ENCODE data around the gene ABCA5.
"Not testable (repeated sequence)": the region's sequence is repeated elsewhere in the genome, so short reads cannot be mapped to it uniquely, and the experiment has no call there.

The ABCA5 gene

GRCh38 chr17:69213059-69213813 is 113.7 kb downstream of the ABCA5 start:
- no peak for DNase-seq (ENCODE audit: low read depth in 4 of 4, low spot score in 1 of 4)

DNA sequence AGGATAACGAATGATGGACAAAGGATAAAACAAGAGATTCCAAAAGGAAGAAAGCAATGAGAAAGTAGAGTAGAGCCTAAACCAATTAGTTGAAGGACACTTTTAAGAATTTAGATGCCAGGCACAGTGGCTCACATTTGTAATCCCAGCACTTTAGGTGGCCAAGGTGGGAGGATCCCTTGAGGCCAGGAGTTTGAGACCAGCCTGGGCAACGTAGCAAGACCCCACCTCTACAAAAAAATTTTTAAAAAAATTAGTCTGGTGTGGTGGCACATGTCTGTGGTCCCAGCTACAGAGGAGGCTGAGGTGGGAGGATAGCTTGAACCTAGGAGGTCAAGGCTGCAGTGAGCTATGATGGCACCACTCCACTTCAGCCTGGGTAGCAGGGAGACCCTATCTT is 118.3 kb downstream of the ABCA5 start:
- no peak for DNase-seq (ENCODE audit: low read depth in 4 of 4, low spot score in 1 of 4)

DNA sequence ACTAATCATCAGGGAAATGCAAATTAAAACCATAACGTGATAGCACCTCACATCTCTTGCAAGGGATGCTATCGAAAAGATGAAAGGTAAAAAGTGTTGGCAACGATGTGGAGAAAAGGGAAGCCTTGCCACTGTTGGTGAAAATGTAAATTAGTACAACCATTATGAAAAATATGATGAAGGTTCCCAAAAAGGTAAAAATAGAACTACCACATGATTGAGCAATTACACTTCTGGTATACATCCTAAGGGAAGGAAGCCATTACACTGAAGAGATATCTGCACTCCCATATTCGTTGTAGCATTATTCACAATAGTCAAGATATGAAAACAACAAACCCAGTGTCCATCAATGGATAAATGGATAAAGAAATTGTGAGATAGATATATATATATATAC is 119.8 kb downstream of the ABCA5 start:
- DNase-seq (ENCODE audit: low read depth in 4 of 4, low spot score in 1 of 4), result no peak

DNA sequence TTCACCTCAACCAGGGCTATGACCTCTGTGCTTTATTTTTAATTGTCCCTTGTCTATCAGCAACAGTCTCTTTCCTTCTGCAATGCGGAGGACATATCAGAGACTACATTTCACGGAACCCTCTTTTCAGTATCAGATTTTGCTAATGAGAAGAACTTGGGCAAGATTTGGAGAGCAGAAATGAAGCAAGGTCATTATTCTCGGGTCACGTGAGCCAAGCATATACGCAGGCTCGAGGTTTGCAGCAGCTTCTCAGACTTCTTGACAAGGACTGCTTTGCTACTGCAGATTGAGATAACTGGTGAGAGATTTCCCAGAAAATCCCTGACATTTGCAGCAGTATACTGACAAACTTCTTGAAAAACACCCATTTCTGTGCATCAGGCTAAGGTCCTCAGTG is 128.7 kb downstream of the ABCA5 start:
- no peak for DNase-seq (ENCODE audit: low read depth in 4 of 4, low spot score in 1 of 4)

DNA sequence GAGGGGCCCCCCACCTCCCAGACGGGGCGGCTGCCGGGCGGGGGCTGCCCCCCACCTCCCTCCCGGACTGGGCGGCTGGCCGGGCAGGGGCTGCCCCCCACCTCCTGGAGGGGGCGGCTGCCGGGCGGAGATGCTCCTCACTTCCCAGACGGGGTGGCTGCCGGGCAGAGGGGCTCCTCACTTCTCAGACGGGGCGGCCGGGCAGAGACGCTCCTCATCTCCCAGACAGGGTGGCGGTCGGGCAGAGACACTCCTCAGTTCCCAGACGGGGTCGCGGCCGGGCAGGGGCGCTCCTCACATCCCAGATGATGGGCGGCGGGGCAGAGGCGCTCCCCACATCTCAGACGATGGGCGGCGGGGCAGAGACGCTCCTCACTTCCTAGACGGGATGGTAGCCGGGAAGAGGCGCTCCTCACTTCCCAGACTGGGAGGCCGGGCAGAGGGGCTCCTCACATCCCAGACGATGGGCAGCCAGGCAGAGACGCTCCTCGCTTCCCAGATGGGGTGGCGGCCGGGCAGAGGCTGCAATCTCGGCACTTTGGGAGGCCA is 130.8 kb downstream of the ABCA5 start:
- DNase-seq (ENCODE audit: low read depth in 4 of 4, low spot score in 1 of 4), result not testable (repeated sequence)

All from stimulated activated CD4-positive, alpha-beta T cell treated with anti-CD3 and anti-CD28 coated beads, Interleukin-1b, Interleukin-23, amount 100 ng/mL, for 24 hours (primary cell).